K562 (cell line): ENCODE measurements around the gene B3GNT4. TPM values are rescaled to one million over a fixed set of nuclear protein-coding genes. Genes with fewer than 3 reads are reported as not detected.
"Not testable (repeated sequence)": the region's sequence is repeated elsewhere in the genome, so short reads cannot be mapped to it uniquely, and the experiment has no call there.

Experiments used
- ATAC-seq: fragments of 200-7000 bp; cut with Tn5 transposase; 3 replicates; pipeline ENCODE4 v1.9.1; 2020; ENCODE audit warnings: moderate library complexity
- BruUV-seq: library from RNA; stranded (reverse); fragments of 400-500 nt; replicated peaks from 2 replicates; lab custom pipeline; 2021; lab: Mats Ljungman, UMichigan
- CTCF ChIA-PET: fragments of 300-600 bp; formaldehyde crosslinking; extraction: SDS; loops from one replicate; lab custom pipeline; 2021; ENCODE audit warnings: low intra/inter-chr PET ratio; lab: Yijun Ruan, JAX
- POLR2A ChIA-PET: fragments of 300-600, 350-650 bp; sonication (Branson Sonifier 250); formaldehyde crosslinking; extraction: SDS; loops from one replicate; lab custom pipeline; 2021; ENCODE audit warnings: antibody characterized with exemption, inconsistent platforms; lab: Yijun Ruan, JAX
- DNase-seq, 4 experiments: peaks; one replicate each; pipeline versions ENCODE4 v3.0.0 to v3.0.0-alpha.2; 2011 to 2018; ENCODE audit warnings: low spot score in 3 of 4, mixed read lengths in 3 of 4; ENCODE audit errors: extremely low read depth in 1 of 4
- FAIRE-seq: peaks from 2 replicates; lab custom pipeline; 2011; peaks lifted over from hg19 to GRCh38; lab: Jason Lieb, UNC
- H2AFZ ChIP-seq: 2 replicates; pipeline ENCODE4 v1.6.0; 2011; ENCODE audit warnings: low read depth, low read length, control low read depth, inconsistent platforms
- H3K27ac ChIP-seq: fragments of 200-600 bp; 3 replicates; pipeline ENCODE4 v1.8.0; 2011; ENCODE audit warnings: low read depth, mild to moderate bottlenecking, control low read depth, inconsistent platforms, low read length, moderate library complexity, mixed read lengths; ENCODE audit errors: extremely low read depth
- H3K27me3 ChIP-seq, 2 experiments: fragments of 300-600 bp in 1 of 2; 2 replicates in 1 of 2; 3 replicates in 1 of 2; pipeline versions ENCODE4 v1.6.0 to v1.8.0; 2011; ENCODE audit warnings: inconsistent platforms in 2 of 2, low read length in 2 of 2, mild to moderate bottlenecking in 1 of 2, mixed read lengths in 1 of 2, moderate library complexity in 1 of 2; ENCODE audit not compliant: control insufficient read depth in 2 of 2, insufficient read depth in 2 of 2
- H3K36me3 ChIP-seq: fragments of 300-600 bp; 3 replicates; pipeline ENCODE4 v1.8.0; 2011; ENCODE audit warnings: mild to moderate bottlenecking, low read length, inconsistent platforms; ENCODE audit not compliant: control insufficient read depth, insufficient read depth
- H3K4me1 ChIP-seq, 2 experiments: fragments of 200-600 bp in 1 of 2; replicated peaks in 1 of 2; 2 replicates in 1 of 2; 3 replicates in 1 of 2; pipeline versions ENCODE4 v1.5.1 to v1.8.0; 2011; ENCODE audit warnings: inconsistent platforms in 2 of 2, low read length in 2 of 2, mild to moderate bottlenecking in 1 of 2, mixed read lengths in 1 of 2, moderate library complexity in 1 of 2; ENCODE audit not compliant: control insufficient read depth in 2 of 2, insufficient read depth in 2 of 2
- H3K4me2 ChIP-seq: 2 replicates; pipeline ENCODE4 v1.6.1; 2011; ENCODE audit warnings: low read length, control low read depth, inconsistent platforms, mixed read lengths; ENCODE audit not compliant: insufficient read depth
- H3K4me3 ChIP-seq: fragments of 200-600 bp; sonication (generic), shearing (Covaris generic); 2 replicates; pipeline ENCODE4 v1.5.1; 2016; ENCODE audit warnings: control low read depth, inconsistent platforms
- H3K79me2 ChIP-seq: fragments of 200-600 bp; 3 replicates; pipeline ENCODE4 v1.8.0; 2011; ENCODE audit warnings: low read length, inconsistent platforms; ENCODE audit not compliant: control insufficient read depth, insufficient read depth
- H3K9ac ChIP-seq, 2 experiments: 2 replicates each; pipeline versions ENCODE4 v1.6.0 to v1.6.1; 2011; ENCODE audit warnings: low read depth in 2 of 2, low read length in 2 of 2, control low read depth in 1 of 2, inconsistent platforms in 1 of 2, mild to moderate bottlenecking in 1 of 2, mixed read lengths in 1 of 2; ENCODE audit not compliant: insufficient read depth in 1 of 2
- H3K9me1 ChIP-seq: one replicate; pipeline ENCODE4 v1.6.0; 2011; ENCODE audit warnings: inconsistent platforms, mild to moderate bottlenecking, low read length, moderate library complexity; ENCODE audit not compliant: control insufficient read depth, insufficient read depth
- H3K9me3 ChIP-seq: replicated peaks from 2 replicates; pipeline ENCODE4 v1.5.1; 2011; ENCODE audit warnings: low read depth, low read length, inconsistent platforms; ENCODE audit not compliant: control insufficient read depth, insufficient read depth
- H4K20me1 ChIP-seq: replicated peaks from 2 replicates; pipeline ENCODE4 v1.6.1; 2011; ENCODE audit warnings: low read length, inconsistent platforms, mixed read lengths; ENCODE audit not compliant: control insufficient read depth, insufficient read depth
- MLLT1 ChIP-seq, 2 experiments: fragments of 450-650 bp; IDR thresholded peaks; 2 replicates each; pipeline ENCODE4 v1.6.1; 2016
- WGBS: fragments of 100-300 bp; shearing (Covaris generic); methylation state at CpG from one replicate; pipeline ENCODE4 v1.1.6; 2016; ENCODE audit warnings: low coverage, mixed read lengths; ENCODE audit not compliant: insufficient coverage; ENCODE audit errors: missing lambda C conversion rate; 5-methylcytosine and 5-hydroxymethylcytosine counted together
- in situ Hi-C: fragments of 300-500 bp; cut with MboI; formaldehyde crosslinking; loops from 4 replicates; pipeline ENCODE4 v1.15.0; 2018; ENCODE audit warnings: inconsistent platforms, mixed read lengths
- intact Hi-C: fragments of 100-400 bp; cut with micrococcal nuclease; formaldehyde crosslinking; loops from 2 replicates; pipeline ENCODE4 v1.14.2; 2022
- polyA plus RNA-seq, 8 experiments: library from polyadenylated mRNA; depleted of rRNA in 4 of 8; stranded (reverse) in 5 of 8; unstranded in 3 of 8; fragments of >200 nt; fragmentation: Nextera tagmentation in 2 of 8; fragmentation: Illumina TruSeq in 1 of 8; extraction: Ambion mirVana in 2 of 8; extraction: Trizol in 1 of 8; gene quantifications; 2 replicates each; pipeline versions ENCODE4 v1.2.1 to v1.2.3, GENCODE V29; 2011 to 2014; ENCODE audit warnings: inconsistent platforms in 1 of 8, missing spikeins in 1 of 8
- total RNA-seq, 7 experiments: library from RNA; depleted of rRNA in 6 of 7; stranded (reverse); fragments of >200 nt in 6 of 7; fragmentation: Illumina TruSeq in 2 of 7; extraction: Trizol in 2 of 7; gene quantifications; 2 replicates each; pipeline versions ENCODE4 v1.2.1 to v1.2.3, GENCODE V29; 2011 to 2021; ENCODE audit warnings: low replicate concordance in 1 of 7
- TF ChIP-seq, protein P1 (sequence below): sonication (generic); formaldehyde crosslinking; IDR thresholded peaks from 2 replicates; pipeline ENCODE4 v1.8.0; 2023; ENCODE audit warnings: mild to moderate bottlenecking, missing genetic modification reagents

The B3GNT4 gene
- total and polyA plus RNA-seq, 9 of the 15 experiments (the other 6 are each of a cell fraction or from before 2014, with no cell fraction given): 0.17 to 3.2 (median 1.3) TPM

GRCh38 chr12:122202811-122203210 lies 698 bp upstream of the B3GNT4 start:
- peaks cover 9 to 63% of the 10 kb centered on the region in 2 experiments; a peak in 4 of 5 replicates for H3K4me1 ChIP-seq
- H3K4me2 ChIP-seq: peak overlapping the region; percentile 74
- in situ Hi-C loops, H3K27ac ChIP-seq, H3K9me3 ChIP-seq, intact Hi-C loops, H3K9me1 ChIP-seq, H3K27me3 ChIP-seq, H3K79me2 ChIP-seq, FAIRE-seq, ATAC-seq, H4K20me1 ChIP-seq, DNase-seq, BruUV-seq: not testable (repeated sequence)
- peak overlapping the region; percentile 27 to 89; a peak in 3 of 4 replicates for H3K9ac ChIP-seq
- peak in 1 of 2 experiments; percentile 75; a peak in 1 of 4 replicates for TF ChIP-seq MLLT1 (IDR thresholded peaks at IDR 0.05)
- TF ChIP-seq, protein P1, sequence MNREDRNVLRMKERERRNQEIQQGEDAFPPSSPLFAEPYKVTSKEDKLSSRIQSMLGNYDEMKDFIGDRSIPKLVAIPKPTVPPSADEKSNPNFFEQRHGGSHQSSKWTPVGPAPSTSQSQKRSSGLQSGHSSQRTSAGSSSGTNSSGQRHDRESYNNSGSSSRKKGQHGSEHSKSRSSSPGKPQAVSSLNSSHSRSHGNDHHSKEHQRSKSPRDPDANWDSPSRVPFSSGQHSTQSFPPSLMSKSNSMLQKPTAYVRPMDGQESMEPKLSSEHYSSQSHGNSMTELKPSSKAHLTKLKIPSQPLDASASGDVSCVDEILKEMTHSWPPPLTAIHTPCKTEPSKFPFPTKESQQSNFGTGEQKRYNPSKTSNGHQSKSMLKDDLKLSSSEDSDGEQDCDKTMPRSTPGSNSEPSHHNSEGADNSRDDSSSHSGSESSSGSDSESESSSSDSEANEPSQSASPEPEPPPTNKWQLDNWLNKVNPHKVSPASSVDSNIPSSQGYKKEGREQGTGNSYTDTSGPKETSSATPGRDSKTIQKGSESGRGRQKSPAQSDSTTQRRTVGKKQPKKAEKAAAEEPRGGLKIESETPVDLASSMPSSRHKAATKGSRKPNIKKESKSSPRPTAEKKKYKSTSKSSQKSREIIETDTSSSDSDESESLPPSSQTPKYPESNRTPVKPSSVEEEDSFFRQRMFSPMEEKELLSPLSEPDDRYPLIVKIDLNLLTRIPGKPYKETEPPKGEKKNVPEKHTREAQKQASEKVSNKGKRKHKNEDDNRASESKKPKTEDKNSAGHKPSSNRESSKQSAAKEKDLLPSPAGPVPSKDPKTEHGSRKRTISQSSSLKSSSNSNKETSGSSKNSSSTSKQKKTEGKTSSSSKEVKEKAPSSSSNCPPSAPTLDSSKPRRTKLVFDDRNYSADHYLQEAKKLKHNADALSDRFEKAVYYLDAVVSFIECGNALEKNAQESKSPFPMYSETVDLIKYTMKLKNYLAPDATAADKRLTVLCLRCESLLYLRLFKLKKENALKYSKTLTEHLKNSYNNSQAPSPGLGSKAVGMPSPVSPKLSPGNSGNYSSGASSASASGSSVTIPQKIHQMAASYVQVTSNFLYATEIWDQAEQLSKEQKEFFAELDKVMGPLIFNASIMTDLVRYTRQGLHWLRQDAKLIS: 0 out of 2 replicates have a peak, but pooled peaks have one; percentile 3
- POLR2A ChIA-PET: interaction anchor here (1.3 to 11.2 kb wide), 2 partner anchors 9 to 20 kb away, joined by 3 to 149 read pairs; partner anchors contain the start of gene DIABLO
- peaks cover 12% of the 10 kb centered on the region for H3K36me3 ChIP-seq
- peak overlapping the region; percentile 45 for H3K4me3 ChIP-seq
- peak overlapping the region; percentile 81 for H2AFZ ChIP-seq
- 59% methylated on average over 19 of the region's 19 CpGs for WGBS
- CTCF ChIA-PET: interaction anchor here (0.6 kb wide), 1 partner anchor 12 kb away, joined by 3 read pairs; no protein-coding TSS in a partner anchor
